Aorta (tissue), 5 donors: ENCODE results near the gene CEP43. TPM values are rescaled to one million over a fixed set of nuclear protein-coding genes. Genes with fewer than 3 reads are reported as not detected.

Experiments
- ATAC-seq: fragments of 200-7000 bp; cut with Tn5 transposase; one replicate; pipeline ENCODE4 v1.9.1; 2022; ENCODE audit warnings: moderate library complexity; ENCODE audit not compliant: low FRiP score
- DNase-seq, 2 donors: peaks; one replicate each; pipeline ENCODE4 v3.0.0-alpha.2; 2020
- H3K27ac ChIP-seq, 2 donors: one replicate each; pipeline ENCODE4 v1.5.1; 2013; ENCODE audit warnings: low read length in 2 of 2, mild to moderate bottlenecking in 2 of 2, moderate library complexity in 2 of 2, control low read depth in 1 of 2, inconsistent platforms in 1 of 2, low read depth in 1 of 2
- H3K27me3 ChIP-seq, 2 donors: one replicate each; pipeline ENCODE4 v1.6.1; 2013; ENCODE audit warnings: control low read depth in 1 of 2, low read length in 1 of 2, mild to moderate bottlenecking in 1 of 2, moderate library complexity in 1 of 2; ENCODE audit not compliant: insufficient read depth in 2 of 2, control insufficient read depth in 1 of 2
- H3K36me3 ChIP-seq, 2 donors: one replicate each; pipeline ENCODE4 v1.6.1; 2013; ENCODE audit warnings: control low read depth in 1 of 2, low read length in 1 of 2, mild to moderate bottlenecking in 1 of 2; ENCODE audit not compliant: insufficient read depth in 2 of 2, control insufficient read depth in 1 of 2
- H3K4me1 ChIP-seq, 2 donors: one replicate each; pipeline ENCODE4 v1.6.1; 2013; ENCODE audit warnings: low read length in 2 of 2, control low read depth in 1 of 2, mild to moderate bottlenecking in 1 of 2, moderate library complexity in 1 of 2; ENCODE audit not compliant: insufficient read depth in 2 of 2, control insufficient read depth in 1 of 2
- H3K4me3 ChIP-seq, 2 donors: one replicate each; pipeline ENCODE4 v1.5.1; 2013; ENCODE audit warnings: low read length in 2 of 2, control low read depth in 1 of 2, mild to moderate bottlenecking in 1 of 2
- H3K9me3 ChIP-seq: one replicate; pipeline ENCODE4 v1.6.1; 2013; ENCODE audit warnings: mild to moderate bottlenecking, low read length; ENCODE audit not compliant: control insufficient read depth
- WGBS, 2 donors: extraction: QIAGEN DNeasy Blood & Tissue Kit; methylation state at CpG; one replicate each; pipeline ENCODE4 v1.1.7; 2013; 5-methylcytosine and 5-hydroxymethylcytosine counted together
- intact Hi-C, 2 donors: fragments of 100-400 bp; cut with DNase I; formaldehyde crosslinking; loops; one replicate each; pipeline versions ENCODE4 v1.14.2 to v1.15.0; 2022
- polyA plus RNA-seq, 2 donors: library from polyadenylated mRNA; stranded (reverse); fragments of 200-250 nt; gene quantifications; one replicate each; pipeline ENCODE4 v1.2.3, GENCODE V29; 2013
- total RNA-seq, 2 donors: library from RNA; stranded (reverse); fragmentation: NEBNext Ultra II Directional; extraction: Animal tissue kit (Norgen Biotek cat#: 25700); gene quantifications; one replicate each; pipeline ENCODE4 v1.2.1, GENCODE V29; 2021
- donor health status: healthy with polysubstance abuse.
- donor health status: Bipolar disorder and iron deficiency.
- donor health status: DM: no; HTN: no; CAD: no.
- donor health status: DM: no; HTN: no; CAD: no.
- donor health status: DM: yes; HTN: yes; CAD: no.

The CEP43 gene
- total and polyA plus RNA-seq, 4 donors, result 7.8 to 13.6 (median 8.9) TPM

GRCh38 chr6:166954118-166954713 lies 45.0 kb upstream of the CEP43 start:
- Histone ChIP-seq H3K27me3 (no peaks in the 10 kb centered on the region), H3K4me3 (no peak overlapping the region), H3K27ac (no peak overlapping the region), H3K36me3 (no peaks in the 10 kb centered on the region), H3K4me1 (peaks cover 0 to 1% of the 10 kb centered on the region in 2 donors), H3K9me3 (no peaks in the 10 kb centered on the region)
- ATAC-seq (no peak), DNase-seq (no peak)
- intact Hi-C loops, result loop anchor here (10.0 kb wide), 2 partner anchors 169 to 179 kb away; no protein-coding TSS in a partner anchor
- 85 to 90% methylated on average over 6 of the region's 6 CpGs for WGBS, 2 donors

GRCh38 chr6:166955121-166955864 lies 43.9 kb upstream of the CEP43 start:
- H3K36me3 ChIP-seq, result no peaks in the 10 kb centered on the region
- no peaks in the 10 kb centered on the region for H3K9me3 ChIP-seq
- peak overlapping the region; percentile 64 to 70 for H3K4me3 ChIP-seq
- no peak overlapping the region for H3K27ac ChIP-seq
- 47 to 73% methylated on average over 26 to 52 of the region's 52 CpGs for WGBS, 2 donors
- H3K27me3 ChIP-seq, result no peaks in the 10 kb centered on the region
- ATAC-seq (no peak), DNase-seq (peak in 1 of 2 donors; percentile 77)
- H3K4me1 ChIP-seq, result peaks cover 0 to 1% of the 10 kb centered on the region in 2 donors
- intact Hi-C loops, result loop anchor here (10.0 kb wide), 2 partner anchors 170 to 180 kb away; no protein-coding TSS in a partner anchor

- Histone ChIP-seq H3K27me3 (no peaks in the 10 kb centered on the region), H3K36me3 (no peaks in the 10 kb centered on the region), H3K9me3 (no peaks in the 10 kb centered on the region), H3K27ac (no peak overlapping the region), H3K4me1 (peaks cover 0 to 1% of the 10 kb centered on the region in 2 donors), H3K4me3 (peak overlapping the region; percentile 64 to 70)
- intact Hi-C loops, result loop anchor here (1.0 to 10.0 kb wide), 4 partner anchors 41 to 181 kb away; partner anchors contain the start of gene CEP43 (in 1 of the 2)
- ATAC-seq (peak; percentile 64), DNase-seq (no peak)
- WGBS, 2 donors, result 0 to 1% methylated on average over 44 to 54 of the region's 54 CpGs
Measured at GRCh38 chr6:166955865-166956443, 43.2 kb upstream of the CEP43 start.

GRCh38 chr6:166956444-166957086 lies 42.6 kb upstream of the CEP43 start, which contains the start of gene RNASET2:
Gene RNASET2 (minus strand): TSS chr6:166956550. CDS start chr6:166956182, 368 bp downstream.
- H3K27me3 ChIP-seq, result no peaks in the 10 kb centered on the region
- H3K4me1 ChIP-seq, result peaks cover 0 to 1% of the 10 kb centered on the region in 2 donors
- intact Hi-C loops, result loop anchor here (1.0 to 10.0 kb wide), 4 partner anchors 41 to 182 kb away; partner anchors contain the start of gene CEP43 (in 1 of the 2)
- peak within 1 kb of the TSS; percentile 70 to 83 for H3K4me3 ChIP-seq
- 0 to 1% methylated on average over 50 to 71 of the region's 71 CpGs for WGBS, 2 donors
- H3K27ac ChIP-seq, result peak within 1 kb of the TSS in 1 of 2 donors; percentile 45
- H3K36me3 ChIP-seq, result no peaks in the 10 kb centered on the region
- H3K9me3 ChIP-seq, result no peaks in the 10 kb centered on the region
- DNase-seq (peak; percentile 99 to 100), ATAC-seq (peak; percentile 98)

GRCh38 chr6:166957087-166957804 lies 42.0 kb upstream of the CEP43 start:
- Histone ChIP-seq H3K9me3 (no peaks in the 10 kb centered on the region), H3K4me3 (peak overlapping the region; percentile 70 to 83), H3K4me1 (peaks cover 0 to 1% of the 10 kb centered on the region in 2 donors), H3K27ac (no peak overlapping the region), H3K27me3 (no peaks in the 10 kb centered on the region), H3K36me3 (no peaks in the 10 kb centered on the region)
- ATAC-seq (peak; percentile 69), DNase-seq (peak in 1 of 2 donors; percentile 85)
- intact Hi-C loops, result loop anchor here (2.0 to 10.0 kb wide), 3 partner anchors 42 to 182 kb away; partner anchors contain the start of gene CEP43 (in 1 of the 2)
- WGBS, 2 donors, result 21 to 23% methylated on average over 21 to 26 of the region's 26 CpGs

- no peak overlapping the region for H3K27ac ChIP-seq
- ATAC-seq (no peak), DNase-seq (no peak)
- intact Hi-C loops, result loop anchor here (2.0 to 10.0 kb wide), 3 partner anchors 41 to 183 kb away; partner anchors contain the start of gene CEP43 (in 1 of the 2)
- peaks cover 0 to 1% of the 10 kb centered on the region in 2 donors for H3K4me1 ChIP-seq
- no peaks in the 10 kb centered on the region for H3K36me3 ChIP-seq
- H3K4me3 ChIP-seq, result no peak overlapping the region
- no peaks in the 10 kb centered on the region for H3K9me3 ChIP-seq
- no peaks in the 10 kb centered on the region for H3K27me3 ChIP-seq
- 96 to 97% methylated on average over 5 of the region's 5 CpGs for WGBS, 2 donors
Measured at GRCh38 chr6:166957805-166958076, 41.5 kb upstream of the CEP43 start.

GRCh38 chr6:166958926-166959861 lies 40.0 kb upstream of the CEP43 start:
- Histone ChIP-seq H3K27ac (no peak overlapping the region), H3K36me3 (no peaks in the 10 kb centered on the region), H3K4me3 (no peak overlapping the region), H3K9me3 (no peaks in the 10 kb centered on the region), H3K27me3 (no peaks in the 10 kb centered on the region), H3K4me1 (peaks cover 0 to 1% of the 10 kb centered on the region in 2 donors)
- ATAC-seq (no peak), DNase-seq (no peak)
- intact Hi-C loops, result loop anchor here (10.0 kb wide), 2 partner anchors 174 to 184 kb away; no protein-coding TSS in a partner anchor
- WGBS, 2 donors, result 86 to 88% methylated on average over 13 of the region's 13 CpGs
